Renal pelvis (tissue), 4 donors: Measurements from ENCODE around the gene ANKHD1. TPM values are rescaled to one million over a fixed set of nuclear protein-coding genes. Genes with fewer than 3 reads are reported as not detected.

ENCODE experiments used
- DNase-seq: peaks from one replicate; pipeline ENCODE4 v3.0.0-alpha.2; 2013
- polyA plus RNA-seq, 3 donors: library from polyadenylated mRNA; unstranded; fragments of 120-200 nt; gene quantifications; one replicate each; pipeline ENCODE4 v1.2.1, GENCODE V29; 2013; ENCODE audit not compliant: insufficient read length in 3 of 3

Gene ANKHD1
- polyA plus RNA-seq, 3 donors: 96.7 to 152 (median 126) TPM

DNA sequence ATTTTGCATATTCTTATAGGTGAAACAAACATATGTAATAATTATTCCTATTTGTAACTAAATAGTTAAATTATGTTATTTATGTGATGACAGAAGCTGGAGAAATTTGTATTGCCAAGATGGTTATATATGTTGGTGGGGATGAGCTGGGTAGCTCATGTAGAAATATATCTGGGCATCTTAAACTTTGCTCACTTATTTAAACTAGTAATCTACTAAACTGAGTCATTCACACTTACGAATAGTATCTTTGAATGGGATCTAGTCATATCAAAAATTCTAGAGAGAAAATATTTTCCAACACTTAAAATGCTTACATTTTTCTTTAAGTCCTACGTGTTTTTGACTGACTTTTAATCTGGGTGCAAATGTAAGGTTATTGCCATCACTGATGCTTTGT is 101.2 kb downstream of the ANKHD1 start:
- no peak for DNase-seq

DNA sequence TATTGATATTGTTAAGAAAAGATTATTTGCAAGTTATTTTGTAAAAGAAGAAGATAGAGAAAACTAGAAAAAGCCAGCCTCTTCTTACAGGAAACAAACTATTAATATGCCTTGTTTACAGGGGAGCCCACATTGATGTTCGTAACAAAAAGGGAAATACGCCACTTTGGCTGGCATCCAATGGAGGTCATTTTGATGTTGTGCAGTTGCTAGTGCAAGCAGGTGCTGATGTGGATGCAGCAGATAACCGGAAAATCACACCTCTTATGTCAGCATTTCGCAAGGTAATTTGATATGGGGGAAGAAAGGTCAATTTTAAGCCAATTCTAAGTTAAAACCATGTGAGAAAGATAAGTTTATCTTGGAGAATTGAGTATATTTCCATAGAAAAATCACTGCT is 108.3 kb downstream of the ANKHD1 start:
- no peak for DNase-seq

DNA sequence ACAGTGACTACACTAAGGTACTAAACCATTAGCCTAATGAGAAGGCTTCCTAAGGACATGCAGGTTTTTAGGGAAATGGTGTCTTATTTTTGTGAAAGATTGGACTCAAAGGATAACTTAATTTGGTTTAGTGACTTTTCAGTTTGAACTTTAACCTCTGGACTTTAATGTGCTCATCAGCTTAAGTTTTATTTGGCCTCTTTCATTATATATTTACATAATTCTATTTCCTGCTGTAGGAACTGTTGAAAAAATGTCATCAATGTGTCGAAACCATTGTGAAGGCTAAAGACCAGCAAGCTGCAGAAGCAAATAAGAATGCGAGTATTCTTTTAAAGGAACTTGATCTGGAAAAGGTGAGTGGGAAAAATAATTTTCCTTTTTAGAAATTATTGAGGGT is 111.5 kb downstream of the ANKHD1 start:
- DNase-seq: no peak

DNA sequence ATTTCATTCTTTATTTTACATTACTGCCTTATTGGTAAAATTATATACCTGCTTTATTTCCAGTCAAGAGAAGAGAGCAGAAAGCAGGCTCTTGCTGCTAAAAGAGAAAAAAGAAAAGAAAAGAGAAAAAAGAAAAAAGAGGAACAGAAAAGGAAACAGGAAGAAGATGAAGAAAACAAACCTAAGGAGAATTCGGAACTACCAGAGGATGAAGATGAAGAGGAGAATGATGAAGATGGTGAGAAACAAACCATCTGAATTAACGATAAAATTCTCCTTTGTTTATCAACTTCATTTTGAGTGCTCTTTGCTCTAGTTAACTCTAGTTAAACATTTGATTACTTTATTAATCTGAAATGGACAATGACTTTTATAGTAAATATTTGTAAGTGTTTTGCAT is 122.4 kb downstream of the ANKHD1 start:
- no peak for DNase-seq

DNA sequence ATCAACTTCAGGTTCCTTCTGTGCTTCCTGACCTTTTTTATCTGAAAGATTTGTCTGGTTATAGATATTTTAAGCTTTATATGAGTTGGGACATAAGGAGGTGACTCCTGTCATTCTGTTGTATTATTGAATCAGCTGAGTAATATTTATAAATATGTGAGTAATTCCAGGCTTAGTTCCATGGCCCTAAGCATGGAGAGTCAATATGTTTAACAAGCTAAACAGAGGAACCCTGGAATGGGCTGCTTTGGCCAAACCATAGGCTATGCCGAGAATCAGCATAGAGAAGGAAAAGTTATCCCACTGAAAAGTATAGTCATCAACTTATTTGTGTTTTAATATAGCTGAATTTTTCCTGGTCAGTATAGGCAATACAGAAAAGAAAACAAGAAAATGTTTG is 138.6 kb downstream of the ANKHD1 start:
- no peak for DNase-seq

DNA sequence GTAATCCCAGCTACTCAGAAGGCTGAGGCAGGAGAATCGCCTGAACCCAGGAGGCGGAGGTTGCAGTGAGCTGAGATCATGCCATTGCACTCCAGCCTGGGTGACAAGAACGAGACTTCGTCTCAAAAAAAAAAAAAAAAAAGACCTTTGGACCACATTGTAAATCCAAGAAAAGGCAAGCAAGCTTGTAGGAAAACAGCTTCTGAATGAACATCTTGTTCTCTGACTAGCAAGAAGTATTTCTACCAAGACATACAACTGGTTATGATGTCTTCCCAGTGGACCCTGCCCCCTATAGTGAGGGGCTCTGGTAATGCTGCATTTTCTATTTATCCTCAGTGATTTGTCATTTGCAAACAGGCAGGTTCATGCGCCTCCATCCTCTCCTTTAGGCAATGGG is 141.3 kb downstream of the ANKHD1 start:
- DNase-seq: no peak

DNA sequence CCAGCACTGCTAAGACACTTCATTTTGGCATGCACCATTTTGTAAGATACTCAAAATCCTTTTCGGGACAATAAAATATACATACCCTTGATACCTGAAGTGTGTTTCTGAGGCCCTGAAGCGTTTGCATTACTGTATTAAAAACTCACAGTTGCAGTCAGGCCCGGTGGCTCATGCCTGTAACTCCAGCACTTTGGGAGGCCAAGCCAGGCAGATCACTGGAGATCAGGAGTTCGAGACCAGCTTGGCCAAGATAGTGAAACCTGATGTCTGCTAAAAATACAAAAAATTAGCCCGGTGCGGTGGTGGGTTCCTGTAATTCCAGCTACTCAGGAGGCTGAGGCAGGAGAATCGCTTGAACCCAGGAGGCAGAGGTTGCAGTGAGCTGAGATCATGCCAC is 143.4 kb downstream of the ANKHD1 start:
- DNase-seq: no peak

DNA sequence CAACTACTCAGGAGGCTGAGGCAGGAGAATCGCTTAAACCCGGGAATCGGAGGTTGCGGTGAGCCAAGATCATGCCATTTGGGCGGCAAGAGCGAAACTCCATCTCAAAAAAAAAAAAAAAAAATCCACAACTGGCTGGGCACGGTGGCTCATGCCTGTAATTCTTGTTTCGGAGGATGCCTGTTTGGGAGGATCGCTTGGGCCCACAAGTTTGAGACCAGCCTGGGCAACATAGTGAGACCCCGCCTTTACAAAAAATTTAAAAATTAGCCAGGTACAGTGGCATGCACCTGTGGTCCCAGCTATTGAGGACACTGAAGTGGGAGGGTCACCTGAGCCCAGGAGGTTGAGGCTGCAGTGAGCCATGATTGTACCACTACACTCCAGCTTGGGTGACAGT is 144.0 kb downstream of the ANKHD1 start:
- DNase-seq: no peak

DNA sequence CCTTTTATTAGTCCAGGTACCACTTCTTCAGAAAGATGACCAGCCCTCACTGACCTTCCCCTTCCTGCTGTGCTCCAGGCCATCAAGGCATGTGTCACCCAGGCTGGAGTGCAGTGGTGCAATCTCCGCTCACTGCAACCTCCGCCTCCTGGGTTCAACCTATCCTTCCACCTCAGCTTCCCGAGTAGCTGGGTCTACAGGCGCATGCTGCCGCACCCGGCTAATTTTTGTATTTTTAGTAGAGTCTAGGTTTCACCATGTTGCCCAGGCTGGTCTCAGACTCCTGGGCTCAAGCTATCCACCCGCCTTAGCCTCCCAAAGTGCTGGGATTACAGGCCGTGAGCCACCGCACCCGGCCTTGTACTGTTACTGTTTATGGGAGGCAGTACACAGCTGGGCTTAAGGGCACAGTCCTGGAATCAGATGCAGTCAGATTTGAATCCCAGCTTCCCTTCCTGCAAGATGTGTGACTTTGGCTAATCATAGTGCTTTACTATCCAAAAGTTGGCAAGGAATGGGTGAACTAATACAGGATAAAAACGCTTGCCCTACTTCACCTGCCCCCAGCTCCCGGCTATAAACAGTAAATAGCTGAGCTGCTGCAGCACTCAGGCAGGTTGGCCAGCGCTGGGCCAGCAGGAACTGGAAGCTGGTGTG is 145.3 kb downstream of the ANKHD1 start:
- no peak for DNase-seq

DNA sequence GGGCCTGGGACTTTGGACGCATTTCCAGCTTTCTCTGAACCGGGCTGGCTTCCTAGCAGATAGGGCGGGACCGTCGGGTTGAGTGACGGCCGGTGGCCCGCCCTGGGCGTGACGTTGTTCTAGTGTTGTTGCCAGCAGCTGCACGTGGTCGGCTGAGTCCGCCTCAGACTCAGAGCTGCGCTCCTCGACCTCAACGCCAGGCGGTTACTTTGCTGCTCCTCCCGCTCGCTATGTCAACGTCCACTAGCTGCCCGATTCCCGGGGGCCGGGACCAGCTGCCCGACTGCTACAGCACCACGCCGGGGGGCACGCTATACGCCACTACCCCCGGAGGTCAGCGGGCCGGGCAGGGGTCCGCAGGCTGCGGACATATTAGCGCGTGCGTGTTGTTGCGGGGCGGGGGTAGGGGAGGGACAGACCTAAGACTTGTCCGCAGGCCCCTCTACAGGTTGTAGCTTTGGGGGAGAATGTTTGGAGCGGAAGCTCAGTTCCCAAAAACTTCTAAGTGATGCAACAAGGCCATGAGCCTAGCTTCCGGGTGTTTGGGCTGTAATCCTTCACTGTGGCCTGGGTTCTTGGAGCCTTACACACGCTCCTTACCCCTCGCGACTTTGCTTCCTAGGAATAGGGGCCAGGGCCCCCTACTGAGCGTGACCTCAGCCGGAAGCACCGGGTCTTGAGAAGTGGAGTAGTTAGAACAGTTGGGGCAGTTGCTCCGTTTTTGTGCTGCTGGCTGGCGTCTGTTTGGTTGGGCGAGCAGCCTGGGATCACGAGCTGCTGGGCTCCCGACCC is 146.1 kb downstream of the ANKHD1 start, which contains the start of gene EIF4EBP3:
Gene EIF4EBP3 (plus strand): TSS at position 155 of the 792 bp plus-strand sequence. CDS start 76 bp downstream, at position 231.
- peak; percentile 94 for DNase-seq

DNA sequence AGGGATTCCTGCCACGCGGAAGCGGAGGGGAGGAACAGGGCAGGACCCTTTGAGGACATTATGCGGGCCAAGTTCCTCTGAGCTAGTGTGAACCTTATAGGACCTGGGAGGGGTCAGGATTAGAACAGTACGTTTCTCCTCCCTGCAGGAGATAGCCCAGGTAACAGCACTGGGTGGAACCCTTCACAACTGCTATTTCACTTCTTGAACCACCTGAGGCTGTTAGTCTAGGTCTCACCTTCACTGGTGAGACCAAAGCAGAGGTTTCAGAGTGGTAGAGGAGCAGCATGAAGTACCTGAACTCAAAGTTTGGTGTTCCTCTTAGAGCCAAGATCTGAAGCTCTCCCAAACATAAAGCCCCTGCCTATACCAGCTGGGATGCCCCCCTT is 146.7 kb downstream of the ANKHD1 start:
- no peak for DNase-seq

DNA sequence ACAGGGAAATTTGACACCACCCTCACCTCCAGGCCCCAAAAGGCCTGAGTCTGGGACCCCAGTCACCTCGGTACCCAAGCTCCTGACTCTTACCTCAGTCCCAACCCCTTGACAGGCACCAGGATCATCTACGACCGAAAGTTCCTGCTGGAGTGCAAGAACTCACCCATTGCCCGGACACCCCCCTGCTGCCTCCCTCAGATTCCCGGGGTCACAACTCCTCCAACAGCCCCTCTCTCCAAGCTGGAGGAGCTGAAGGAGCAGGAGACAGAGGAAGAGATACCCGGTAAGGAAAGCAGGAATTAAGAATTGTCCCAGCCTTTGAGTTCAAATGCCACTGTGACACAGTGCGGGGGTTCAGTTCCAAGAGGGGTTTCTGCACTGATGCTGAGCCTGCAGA is 147.2 kb downstream of the ANKHD1 start:
- DNase-seq: no peak

DNA sequence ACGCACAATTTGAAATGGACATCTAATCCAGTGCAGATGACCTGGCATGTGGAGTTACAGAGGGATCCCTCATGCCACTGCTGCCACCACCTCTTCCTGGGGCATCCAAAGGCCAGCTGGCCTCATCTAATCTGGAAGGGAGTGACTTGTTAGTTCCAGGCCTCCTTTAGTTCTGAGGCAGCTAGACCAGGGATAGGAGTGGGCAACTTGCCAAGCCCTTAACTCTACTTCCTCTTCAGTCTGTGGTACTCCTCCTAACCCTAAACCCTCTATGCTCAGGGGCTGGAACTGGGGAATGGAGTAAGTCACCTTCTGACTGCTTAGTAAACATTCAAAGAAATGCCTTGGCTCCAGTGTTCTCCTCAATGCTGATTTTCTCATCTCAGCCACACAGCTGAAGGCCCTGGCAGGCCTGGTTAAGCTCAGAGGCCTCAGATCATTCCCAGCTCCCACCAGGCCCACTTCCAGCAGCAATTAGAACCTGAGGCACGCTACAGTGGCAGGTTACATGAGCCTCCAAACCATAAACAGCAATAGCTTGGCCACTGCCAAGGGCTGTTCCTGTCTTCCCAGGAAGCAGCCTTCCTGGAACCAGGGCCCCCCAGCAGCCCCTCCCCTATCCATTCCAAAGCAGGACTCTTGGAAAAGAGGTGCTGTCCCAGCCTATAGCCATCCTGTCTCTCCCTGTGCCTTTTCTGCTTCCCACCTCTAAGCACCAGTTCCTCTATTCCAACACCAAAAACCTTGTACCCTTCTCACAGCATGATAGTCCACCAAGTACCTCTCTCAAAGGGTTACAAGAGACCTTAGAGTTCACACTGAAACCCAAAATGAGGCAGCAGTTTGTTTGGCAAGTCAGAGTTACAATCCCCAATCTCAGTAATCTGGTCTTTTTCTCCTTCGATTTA is 147.9 kb downstream of the ANKHD1 start:
- no peak for DNase-seq

DNA sequence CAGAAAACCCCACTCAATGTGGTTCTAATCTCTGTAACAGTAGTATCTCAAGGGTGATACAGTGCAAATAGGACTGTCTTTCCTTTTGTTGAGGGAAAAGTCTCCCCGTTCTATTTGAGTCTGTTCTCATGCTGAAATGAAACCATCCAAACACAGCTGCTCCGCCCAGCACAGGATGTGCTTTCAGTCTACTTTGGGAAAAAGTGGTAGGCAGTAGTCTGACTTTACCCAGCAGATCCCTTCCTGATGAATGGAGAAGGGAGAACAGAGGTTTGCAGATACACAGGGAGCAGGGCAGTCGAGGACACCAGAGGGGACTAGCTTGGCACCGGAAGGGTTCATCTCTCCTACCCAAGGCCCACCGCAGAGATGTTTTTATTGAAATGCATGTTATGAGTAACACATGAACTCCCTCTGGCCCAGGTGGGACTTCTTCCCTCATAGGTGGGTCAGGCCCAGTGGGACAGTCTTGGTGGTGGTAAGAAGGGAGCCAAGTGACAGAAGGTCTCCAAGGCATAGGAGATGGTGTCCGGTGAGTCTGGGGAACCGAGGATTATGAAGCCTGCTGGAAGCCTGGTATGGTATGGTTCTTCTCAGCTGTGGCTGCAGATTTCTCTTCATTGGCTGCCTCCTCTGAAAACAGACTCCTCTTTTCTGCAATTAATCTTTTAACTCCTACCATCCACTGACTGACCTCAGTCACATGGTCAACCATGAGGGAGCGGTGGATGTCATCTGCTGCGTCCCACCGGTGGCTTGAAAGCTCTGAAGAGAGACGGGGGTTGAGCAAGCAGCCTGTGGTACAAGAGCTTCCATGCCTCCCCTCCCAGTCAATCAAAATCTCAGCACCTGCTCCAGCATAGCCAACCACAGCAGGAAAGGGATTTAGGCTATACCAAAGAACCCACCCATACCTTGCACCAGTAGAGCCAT is 148.8 kb downstream of the ANKHD1 start:
- DNase-seq: no peak

DNA sequence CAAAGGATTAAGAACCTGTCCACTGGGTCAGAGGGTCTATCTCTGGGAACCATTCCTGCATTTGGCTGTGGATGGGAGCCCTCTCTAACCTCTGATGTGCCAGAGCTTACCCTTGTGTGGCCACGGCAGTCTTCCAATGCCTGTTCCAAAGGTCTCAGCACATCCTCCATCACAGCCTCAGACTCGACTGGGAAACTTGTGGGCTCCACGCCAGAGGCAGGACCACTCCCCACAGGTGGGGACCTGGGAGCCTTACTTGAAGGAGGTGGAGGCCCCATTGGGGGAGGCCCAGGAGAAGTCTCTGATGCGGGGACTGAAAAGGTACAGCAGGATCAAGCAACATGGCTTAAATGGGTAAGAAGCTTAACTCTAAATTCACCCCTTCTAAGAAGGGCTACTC is 150.2 kb downstream of the ANKHD1 start:
- no peak for DNase-seq

DNA sequence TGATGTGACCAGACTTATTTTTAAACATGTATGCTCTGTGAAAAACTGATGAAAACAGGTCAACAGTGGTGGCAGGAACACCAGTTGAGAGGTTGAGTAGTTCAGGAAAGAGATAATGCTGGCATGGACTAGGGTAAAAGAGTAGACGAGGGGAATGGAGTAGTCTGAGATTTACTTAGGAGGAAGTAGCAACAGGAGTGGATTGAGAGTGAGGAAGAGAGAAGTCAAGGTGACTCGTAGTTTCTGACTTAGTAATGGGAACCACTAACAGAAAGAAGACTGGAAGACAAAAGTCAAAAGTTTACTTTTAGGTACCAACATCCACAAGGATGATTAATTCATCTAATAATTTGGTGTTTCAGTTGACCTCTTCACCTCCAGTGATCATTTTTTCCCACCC is 152.0 kb downstream of the ANKHD1 start:
- no peak for DNase-seq

DNA sequence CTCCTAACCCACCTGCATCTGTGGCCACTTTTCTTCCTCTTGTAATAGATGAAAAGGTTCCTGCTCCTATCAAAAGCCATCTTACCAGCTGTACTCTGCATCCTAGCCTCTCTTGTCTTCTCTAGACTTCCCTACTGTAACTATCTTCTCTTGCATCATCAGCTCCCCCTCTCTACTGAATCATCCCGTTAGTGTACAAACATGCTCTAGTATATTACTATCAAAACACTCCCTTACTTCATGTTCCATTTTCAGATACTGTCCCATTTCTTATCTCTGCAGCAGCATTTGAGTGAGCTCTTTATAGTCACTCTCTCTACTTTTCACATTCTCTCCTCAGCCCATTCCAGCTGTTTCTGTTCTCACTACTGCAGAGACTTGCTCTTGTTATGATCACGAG is 152.8 kb downstream of the ANKHD1 start:
- no peak for DNase-seq

DNA sequence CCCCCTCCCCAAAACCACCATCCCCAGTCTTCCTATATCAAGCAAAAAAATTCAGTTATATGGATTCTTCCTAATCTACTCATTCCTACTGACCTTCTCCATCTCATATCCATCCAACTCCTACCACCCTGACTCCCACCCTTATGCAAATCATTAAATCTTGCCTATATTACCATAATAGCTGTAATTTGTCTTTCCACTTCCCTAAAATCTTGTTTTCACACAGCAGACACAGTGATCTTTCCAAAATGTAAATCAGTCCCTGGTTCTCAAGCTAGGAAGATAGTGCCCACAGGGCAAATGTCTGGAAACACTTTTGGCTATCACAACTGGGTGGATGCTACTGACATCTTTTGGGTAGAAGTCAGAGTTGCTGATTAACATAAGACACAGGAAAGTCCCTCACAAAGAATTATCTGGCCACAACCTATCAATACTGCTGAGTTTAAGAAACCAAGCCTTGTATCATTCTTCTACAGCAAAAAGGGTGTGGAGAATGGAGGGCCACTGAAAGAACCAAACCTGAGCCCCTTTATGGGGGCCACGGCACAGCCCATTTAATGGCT is 154.2 kb downstream of the ANKHD1 start:
- DNase-seq: no peak

DNA sequence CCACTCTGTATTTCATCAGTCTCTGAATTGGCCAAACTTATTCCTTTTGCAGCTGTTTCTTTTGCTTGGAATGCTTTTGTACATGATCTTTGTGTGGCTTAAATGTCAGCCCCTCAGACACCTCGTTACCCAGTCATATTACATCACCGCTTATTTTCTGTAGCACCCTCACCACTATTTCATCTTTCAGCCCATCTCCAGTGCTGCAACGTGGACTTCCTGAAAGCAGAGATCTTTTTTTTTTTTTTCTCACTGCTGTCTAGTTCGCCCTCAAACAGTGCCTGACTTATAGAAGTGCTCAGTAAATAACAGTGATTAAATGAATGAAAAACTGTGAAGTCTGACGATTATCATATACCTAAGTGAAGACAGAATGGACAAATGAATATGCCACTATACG is 154.8 kb downstream of the ANKHD1 start:
- no peak for DNase-seq

DNA sequence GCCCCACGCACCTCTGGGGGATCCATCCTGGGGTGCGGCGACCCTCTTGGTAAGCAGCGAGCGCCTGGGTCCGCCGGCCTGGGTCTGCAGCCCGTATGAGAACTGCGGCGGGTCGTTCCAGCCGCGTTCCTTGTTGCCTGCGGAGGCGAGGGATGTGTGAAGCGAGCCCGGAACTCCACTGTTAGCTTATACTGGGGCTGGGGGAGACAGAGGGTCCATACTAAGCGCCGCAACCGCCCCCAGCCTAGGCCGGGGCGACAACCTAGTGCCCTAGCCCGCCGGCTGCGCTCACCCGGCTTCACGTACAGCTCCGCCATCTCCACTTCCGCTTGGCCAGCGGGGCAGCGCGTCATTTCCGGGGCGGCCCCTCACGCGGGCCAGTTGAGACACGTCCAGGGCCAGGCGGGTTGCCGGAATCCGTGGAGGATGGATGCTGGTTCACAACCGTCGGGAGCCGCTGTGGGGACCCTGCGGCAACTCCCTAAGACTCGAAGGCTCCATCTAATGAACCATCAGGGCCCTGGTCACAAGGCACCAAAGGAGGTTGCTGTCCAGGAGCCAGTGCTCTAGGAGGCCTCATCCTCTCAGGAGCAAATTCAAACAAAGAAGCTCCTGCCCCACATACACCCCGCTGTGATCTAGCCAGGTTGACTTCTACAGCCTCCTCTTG is 155.6 kb downstream of the ANKHD1 start, which contains the start of gene SRA1:
Gene SRA1 (minus strand): TSS at position 338 of the 670 bp plus-strand sequence. CDS start 21 bp downstream, at position 317.
- peak; percentile 90 for DNase-seq
